GM23338 (cell line): ENCODE data around the gene UBL3. TPM values are rescaled to one million over a fixed set of nuclear protein-coding genes. Genes with fewer than 3 reads are reported as not detected.

ENCODE experiments used
- ATAC-seq: fragments of 200-7000 bp; cut with Tn5 transposase; 3 replicates; pipeline ENCODE4 v1.9.1; 2020
- DNase-seq: peaks from one replicate; pipeline ENCODE4 v3.0.0-alpha.2; 2015; ENCODE audit warnings: low spot score
- H2AFZ ChIP-seq: fragments of 200-600 bp; sonication (generic); 2 replicates; pipeline ENCODE4 v1.8.0; 2016; ENCODE audit warnings: antibody characterized with exemption, mild to moderate bottlenecking, moderate library complexity
- H3F3A ChIP-seq: fragments of 200-600 bp; sonication (generic); replicated peaks from 2 replicates; pipeline ENCODE4 v1.8.0; 2017; ENCODE audit warnings: antibody characterized with exemption, mixed run types, low read depth
- H3K27ac ChIP-seq: fragments of 200-600 bp; sonication (generic); 2 replicates; pipeline ENCODE4 v1.6.1; 2016; ENCODE audit warnings: low read depth
- H3K27me3 ChIP-seq: fragments of 200-600 bp; sonication (generic); 2 replicates; pipeline ENCODE4 v1.8.0; 2016; ENCODE audit warnings: mild to moderate bottlenecking, mixed run types, moderate library complexity; ENCODE audit not compliant: insufficient read depth
- H3K36me3 ChIP-seq: fragments of 200-600 bp; sonication (generic); 2 replicates; pipeline ENCODE4 v1.8.0; 2016; ENCODE audit warnings: mild to moderate bottlenecking; ENCODE audit not compliant: insufficient read depth
- H3K4me1 ChIP-seq: fragments of 200-600 bp; sonication (generic); 2 replicates; pipeline ENCODE4 v1.8.0; 2016; ENCODE audit warnings: mild to moderate bottlenecking, moderate library complexity; ENCODE audit not compliant: insufficient read depth
- H3K4me2 ChIP-seq: fragments of 200-600 bp; sonication (generic); 2 replicates; pipeline ENCODE4 v1.7.1; 2017; ENCODE audit warnings: mixed run types
- H3K4me3 ChIP-seq: fragments of 200-600 bp; sonication (generic); 2 replicates; pipeline ENCODE4 v1.6.1; 2016; ENCODE audit warnings: mixed run types
- H3K79me2 ChIP-seq: fragments of 200-600 bp; sonication (generic); replicated peaks from 2 replicates; pipeline ENCODE4 v1.8.0; 2017; ENCODE audit warnings: mild to moderate bottlenecking; ENCODE audit not compliant: insufficient read depth
- H3K9me2 ChIP-seq: fragments of 200-600 bp; sonication (generic); 2 replicates; pipeline ENCODE4 v1.8.0; 2017; ENCODE audit not compliant: insufficient read depth
- H4K20me1 ChIP-seq: fragments of 200-600 bp; sonication (generic); replicated peaks from 2 replicates; pipeline ENCODE4 v1.8.0; 2017; ENCODE audit warnings: mild to moderate bottlenecking; ENCODE audit not compliant: insufficient read depth
- H3K27ac Mint-ChIP-seq: 2 replicates; pipeline ENCODE4 v1.8.0; 2020; ENCODE audit warnings: inconsistent platforms, mild to moderate bottlenecking, moderate library complexity, mixed read lengths
- H3K27me3 Mint-ChIP-seq: 3 replicates; pipeline ENCODE4 v1.8.0; 2022; ENCODE audit warnings: low read depth, mild to moderate bottlenecking, moderate library complexity, mixed read lengths, inconsistent platforms; ENCODE audit not compliant: insufficient read depth, poor library complexity
- H3K36me3 Mint-ChIP-seq: 3 replicates; pipeline ENCODE4 v1.8.0; 2021; ENCODE audit warnings: low read depth, mild to moderate bottlenecking, inconsistent platforms, moderate library complexity, mixed read lengths
- H3K4me1 Mint-ChIP-seq: 3 replicates; pipeline ENCODE4 v1.8.0; 2020; ENCODE audit warnings: mild to moderate bottlenecking, inconsistent platforms, mixed read lengths
- H3K4me3 Mint-ChIP-seq: 3 replicates; pipeline ENCODE4 v1.8.0; 2021; ENCODE audit warnings: moderate library complexity, mild to moderate bottlenecking, inconsistent platforms, mixed read lengths
- H3K9me3 Mint-ChIP-seq: 3 replicates; pipeline ENCODE4 v1.8.0; 2020; ENCODE audit warnings: moderate library complexity, mild to moderate bottlenecking, inconsistent platforms, mixed read lengths
- ETS1 ChIP-seq: IDR thresholded peaks from 2 replicates; pipeline ENCODE4 v1.6.1; 2016; ENCODE audit warnings: antibody characterized with exemption
- EZH2 ChIP-seq: fragments of 200-600 bp; sonication (generic); IDR thresholded peaks from one replicate; pipeline ENCODE4 v1.8.0; 2017; ENCODE audit warnings: antibody characterized with exemption, mild to moderate bottlenecking, low read depth; ENCODE audit not compliant: unreplicated experiment
- EZH2phosphoT487 ChIP-seq: fragments of 200-600 bp; sonication (generic); IDR thresholded peaks from one replicate; pipeline ENCODE4 v1.8.1; 2018; ENCODE audit warnings: antibody characterized with exemption; ENCODE audit not compliant: unreplicated experiment
- JUNB ChIP-seq: IDR thresholded peaks from one replicate; pipeline ENCODE4 v1.6.1; 2016; ENCODE audit warnings: antibody characterized with exemption; ENCODE audit not compliant: unreplicated experiment
- REST ChIP-seq: IDR thresholded peaks from one replicate; pipeline ENCODE4 v1.6.1; 2018; ENCODE audit warnings: antibody characterized with exemption; ENCODE audit not compliant: unreplicated experiment
- ZNF114 ChIP-seq: fragments of 250-450 bp; sonication (Bioruptor Pico); IDR thresholded peaks from 2 replicates; pipeline ENCODE4 v1.5.0; 2020; ENCODE audit warnings: mild to moderate bottlenecking, moderate library complexity
- polyA plus RNA-seq: library from polyadenylated mRNA; unstranded; fragments of >200 nt; fragmentation: Nextera tagmentation; extraction: Ambion mirVana; gene quantifications from 2 replicates; pipeline ENCODE4 v1.2.1, GENCODE V29; 2016
- total RNA-seq: library from RNA; depleted of rRNA; stranded (reverse); fragments of >200 nt; shearing (Covaris generic); gene quantifications from 2 replicates; pipeline ENCODE4 v1.2.3, GENCODE V29; 2014
- TF ChIP-seq, protein P1 (sequence below): fragments of 250-450 bp; sonication (Bioruptor Pico); IDR thresholded peaks from 2 replicates; pipeline ENCODE4 v1.5.0; 2020; ENCODE audit warnings: mild to moderate bottlenecking, moderate library complexity

UBL3 gene
- total and polyA plus RNA-seq, 2 experiments from 2014 or later = 9.7 to 21.1 TPM

DNA sequence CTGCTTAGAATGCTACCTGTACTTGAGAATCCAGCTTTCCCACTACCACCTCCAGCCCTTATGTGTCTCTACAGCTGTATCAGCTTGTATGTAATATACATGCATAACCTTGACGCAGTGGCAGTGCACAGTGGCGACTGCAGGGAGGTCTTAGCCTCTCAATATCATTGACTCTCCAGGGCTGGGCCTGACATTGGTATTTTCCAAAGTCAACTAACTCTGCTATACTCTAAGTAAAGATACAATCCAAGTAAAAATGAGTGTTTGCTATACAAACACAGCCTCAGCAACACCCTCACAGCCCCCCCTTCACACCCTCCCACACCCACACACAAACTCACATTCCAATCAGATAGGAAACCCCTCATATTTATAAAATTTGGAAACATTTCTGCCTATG, 6.7 kb upstream of the UBL3 start:
- no peaks in the 10 kb centered on the region for H3K9me3 Mint-ChIP-seq

More for the DNA sequence above, 6.7 kb upstream of the UBL3 start:
- H3K36me3 Mint-ChIP-seq = no peaks in the 10 kb centered on the region
- Histone ChIP-seq H3K9me2 (0 out of 2 replicates have a peak, but pooled peaks cover 5% of the 10 kb centered on the region), H3K4me3 (no peak overlapping the region), H3K27ac (no peak overlapping the region), H3F3A (no peaks in the 10 kb centered on the region), H2AFZ (no peak overlapping the region), H3K36me3 (no peaks in the 10 kb centered on the region), H3K27me3 (no peaks in the 10 kb centered on the region), H3K4me1 (no peaks in the 10 kb centered on the region), H3K4me2 (no peak overlapping the region), H4K20me1 (no peaks in the 10 kb centered on the region), H3K79me2 (no peaks in the 10 kb centered on the region)
- peaks cover 4% of the 10 kb centered on the region for H3K4me1 Mint-ChIP-seq
- TF ChIP-seq ETS1 = no peak
- TF ChIP-seq JUNB = no peak
- TF ChIP-seq ZNF114 (CRISPR knock-in tag) = no peak
- TF ChIP-seq, protein P1, sequence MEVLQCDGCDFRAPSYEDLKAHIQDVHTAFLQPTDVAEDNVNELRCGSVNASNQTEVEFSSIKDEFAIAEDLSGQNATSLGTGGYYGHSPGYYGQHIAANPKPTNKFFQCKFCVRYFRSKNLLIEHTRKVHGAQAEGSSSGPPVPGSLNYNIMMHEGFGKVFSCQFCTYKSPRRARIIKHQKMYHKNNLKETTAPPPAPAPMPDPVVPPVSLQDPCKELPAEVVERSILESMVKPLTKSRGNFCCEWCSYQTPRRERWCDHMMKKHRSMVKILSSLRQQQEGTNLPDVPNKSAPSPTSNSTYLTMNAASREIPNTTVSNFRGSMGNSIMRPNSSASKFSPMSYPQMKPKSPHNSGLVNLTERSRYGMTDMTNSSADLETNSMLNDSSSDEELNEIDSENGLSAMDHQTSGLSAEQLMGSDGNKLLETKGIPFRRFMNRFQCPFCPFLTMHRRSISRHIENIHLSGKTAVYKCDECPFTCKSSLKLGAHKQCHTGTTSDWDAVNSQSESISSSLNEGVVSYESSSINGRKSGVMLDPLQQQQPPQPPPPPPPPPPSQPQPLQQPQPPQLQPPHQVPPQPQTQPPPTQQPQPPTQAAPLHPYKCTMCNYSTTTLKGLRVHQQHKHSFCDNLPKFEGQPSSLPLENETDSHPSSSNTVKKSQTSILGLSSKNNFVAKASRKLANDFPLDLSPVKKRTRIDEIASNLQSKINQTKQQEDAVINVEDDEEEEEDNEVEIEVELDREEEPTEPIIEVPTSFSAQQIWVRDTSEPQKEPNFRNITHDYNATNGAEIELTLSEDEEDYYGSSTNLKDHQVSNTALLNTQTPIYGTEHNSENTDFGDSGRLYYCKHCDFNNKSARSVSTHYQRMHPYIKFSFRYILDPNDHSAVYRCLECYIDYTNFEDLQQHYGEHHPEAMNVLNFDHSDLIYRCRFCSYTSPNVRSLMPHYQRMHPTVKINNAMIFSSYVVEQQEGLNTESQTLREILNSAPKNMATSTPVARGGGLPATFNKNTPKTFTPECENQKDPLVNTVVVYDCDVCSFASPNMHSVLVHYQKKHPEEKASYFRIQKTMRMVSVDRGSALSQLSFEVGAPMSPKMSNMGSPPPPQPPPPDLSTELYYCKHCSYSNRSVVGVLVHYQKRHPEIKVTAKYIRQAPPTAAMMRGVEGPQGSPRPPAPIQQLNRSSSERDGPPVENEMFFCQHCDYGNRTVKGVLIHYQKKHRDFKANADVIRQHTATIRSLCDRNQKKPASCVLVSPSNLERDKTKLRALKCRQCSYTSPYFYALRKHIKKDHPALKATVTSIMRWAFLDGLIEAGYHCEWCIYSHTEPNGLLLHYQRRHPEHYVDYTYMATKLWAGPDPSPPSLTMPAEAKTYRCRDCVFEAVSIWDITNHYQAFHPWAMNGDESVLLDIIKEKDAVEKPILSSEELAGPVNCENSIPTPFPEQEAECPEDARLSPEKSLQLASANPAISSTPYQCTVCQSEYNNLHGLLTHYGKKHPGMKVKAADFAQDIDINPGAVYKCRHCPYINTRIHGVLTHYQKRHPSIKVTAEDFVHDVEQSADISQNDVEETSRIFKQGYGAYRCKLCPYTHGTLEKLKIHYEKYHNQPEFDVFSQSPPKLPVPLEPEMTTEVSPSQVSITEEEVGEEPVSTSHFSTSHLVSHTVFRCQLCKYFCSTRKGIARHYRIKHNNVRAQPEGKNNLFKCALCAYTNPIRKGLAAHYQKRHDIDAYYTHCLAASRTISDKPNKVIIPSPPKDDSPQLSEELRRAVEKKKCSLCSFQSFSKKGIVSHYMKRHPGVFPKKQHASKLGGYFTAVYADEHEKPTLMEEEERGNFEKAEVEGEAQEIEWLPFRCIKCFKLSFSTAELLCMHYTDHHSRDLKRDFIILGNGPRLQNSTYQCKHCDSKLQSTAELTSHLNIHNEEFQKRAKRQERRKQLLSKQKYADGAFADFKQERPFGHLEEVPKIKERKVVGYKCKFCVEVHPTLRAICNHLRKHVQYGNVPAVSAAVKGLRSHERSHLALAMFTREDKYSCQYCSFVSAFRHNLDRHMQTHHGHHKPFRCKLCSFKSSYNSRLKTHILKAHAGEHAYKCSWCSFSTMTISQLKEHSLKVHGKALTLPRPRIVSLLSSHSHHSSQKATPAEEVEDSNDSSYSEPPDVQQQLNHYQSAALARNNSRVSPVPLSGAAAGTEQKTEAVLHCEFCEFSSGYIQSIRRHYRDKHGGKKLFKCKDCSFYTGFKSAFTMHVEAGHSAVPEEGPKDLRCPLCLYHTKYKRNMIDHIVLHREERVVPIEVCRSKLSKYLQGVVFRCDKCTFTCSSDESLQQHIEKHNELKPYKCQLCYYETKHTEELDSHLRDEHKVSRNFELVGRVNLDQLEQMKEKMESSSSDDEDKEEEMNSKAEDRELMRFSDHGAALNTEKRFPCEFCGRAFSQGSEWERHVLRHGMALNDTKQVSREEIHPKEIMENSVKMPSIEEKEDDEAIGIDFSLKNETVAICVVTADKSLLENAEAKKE (CRISPR knock-in tag) = no peak
- no peak for TF ChIP-seq REST
- TF ChIP-seq EZH2phosphoT487 = no peak
- no peak for TF ChIP-seq EZH2
- no peak overlapping the region for H3K4me3 Mint-ChIP-seq
- no peak for DNase-seq
- no peaks in the 10 kb centered on the region for H3K27me3 Mint-ChIP-seq
- H3K27ac Mint-ChIP-seq = no peak overlapping the region
- no peak for ATAC-seq
